Activated CD4-positive, alpha-beta T cell treated with anti-CD3 and anti-CD28 coated beads for 4 hours (primary cell): Measurements from ENCODE around the gene MYL6.
"Not testable (repeated sequence)": the region's sequence is repeated elsewhere in the genome, so short reads cannot be mapped to it uniquely, and the experiment has no call there.

Experiments
- DNase-seq, 2 donors: peaks; one replicate each; pipeline ENCODE4 v3.0.0-alpha.2; 2020

MYL6 gene

GRCh38 chr12:56190695-56191155 lies 32.6 kb downstream of the MYL6 start:
- no peak for DNase-seq

- DNase-seq: no peak
Observed at GRCh38 chr12:56192582-56192981, 34.4 kb downstream of the MYL6 start.

- DNase-seq: peak; percentile 77 to 82
Observed at GRCh38 chr12:56193025-56193578, 34.9 kb downstream of the MYL6 start.

- not testable (repeated sequence) for DNase-seq
Observed at GRCh38 chr12:56196818-56197550, 38.8 kb downstream of the MYL6 start.

GRCh38 chr12:56197921-56198635 lies 39.9 kb downstream of the MYL6 start:
- DNase-seq: no peak

- no peak for DNase-seq
Observed at GRCh38 chr12:56198836-56199235, 40.7 kb downstream of the MYL6 start.

- DNase-seq: no peak
Observed at GRCh38 chr12:56202366-56202765, 44.2 kb downstream of the MYL6 start.

- DNase-seq: no peak
Observed at GRCh38 chr12:56202838-56203237, 44.7 kb downstream of the MYL6 start.

GRCh38 chr12:56204275-56204674 lies 46.1 kb downstream of the MYL6 start:
- DNase-seq: no peak

- DNase-seq: no peak
Observed at GRCh38 chr12:56205445-56205844, 47.3 kb downstream of the MYL6 start.

GRCh38 chr12:56206452-56207166 lies 48.5 kb downstream of the MYL6 start:
- peak; percentile 30 to 31 for DNase-seq

GRCh38 chr12:56208006-56208405 lies 49.8 kb downstream of the MYL6 start:
- DNase-seq: no peak
